Heart left ventricle (tissue), 13 donors: Measurements from ENCODE around the gene LYSMD3.

Experiments
- CTCF ChIP-seq, 12 donors: fragments of 200-600 bp; sonication (generic) in 4 of 12; IDR thresholded peaks; one replicate each; pipeline versions ENCODE4 v1.5.0 to v1.8.0; 2018 to 2022; ENCODE audit warnings: antibody characterized with exemption in 12 of 12, mild to moderate bottlenecking in 5 of 12
- POLR2A ChIP-seq, 2 donors: fragments of 450-650 bp; IDR thresholded peaks; one replicate each; pipeline ENCODE4 v1.6.1; 2017; ENCODE audit warnings: antibody characterized with exemption in 2 of 2, mild to moderate bottlenecking in 2 of 2, moderate library complexity in 2 of 2
- donor health status: ischemic (EF 13 %, LVEDD 7.1; RV severe dilation, severe dysfunction).
- donor health status: DM: no; HTN: yes; CAD: no.
- donor health status: DM: no; HTN: no; CAD: no.
- donor health status: ischemic (EF 25% LVEDD 6.9; RV normal size, moderate dysfunction).
- donor health status: ischemic (EF 25% LVEDD 5.7; RV mildly dilated, moderate dysfunction).
- donor health status: ischemic (EF 35%, LVEDD 5.7; RV mildly dilated, moderate dysfunction).
- donor health status: nonischemic (EF 11% LVEDD 7.7; RV severe dilation, severe dysfunction).
- donor health status: DM: yes; HTN: yes; CAD: no.
- donor health status: PGD.
- donor health status: ischemic (EF 29% LVEDD 5.4; RV normal size, mild dysfunction).
- donor health status: nonischemic (EF 23%, LVEDD 6.1; RV moderate dilation, normal function).

GRCh38 chr5:90483206-90483605, 46.2 kb downstream of the LYSMD3 start:
- TF ChIP-seq CTCF (IDR thresholded peaks at IDR 0.05): no peak
- TF ChIP-seq POLR2A (IDR thresholded peaks at IDR 0.05): no peak
